GM18873 (cell line): Measurements from ENCODE around the gene SYNJ2.

Experiments
- ATAC-seq: cut with Tn5 transposase; IDR thresholded peaks from one replicate; pipeline ENCODE4 v1.9.1; 2021; ENCODE audit warnings: mild to moderate bottlenecking, moderate library complexity, moderate number of reproducible peaks; ENCODE audit not compliant: unreplicated experiment, low FRiP score

Gene SYNJ2

DNA sequence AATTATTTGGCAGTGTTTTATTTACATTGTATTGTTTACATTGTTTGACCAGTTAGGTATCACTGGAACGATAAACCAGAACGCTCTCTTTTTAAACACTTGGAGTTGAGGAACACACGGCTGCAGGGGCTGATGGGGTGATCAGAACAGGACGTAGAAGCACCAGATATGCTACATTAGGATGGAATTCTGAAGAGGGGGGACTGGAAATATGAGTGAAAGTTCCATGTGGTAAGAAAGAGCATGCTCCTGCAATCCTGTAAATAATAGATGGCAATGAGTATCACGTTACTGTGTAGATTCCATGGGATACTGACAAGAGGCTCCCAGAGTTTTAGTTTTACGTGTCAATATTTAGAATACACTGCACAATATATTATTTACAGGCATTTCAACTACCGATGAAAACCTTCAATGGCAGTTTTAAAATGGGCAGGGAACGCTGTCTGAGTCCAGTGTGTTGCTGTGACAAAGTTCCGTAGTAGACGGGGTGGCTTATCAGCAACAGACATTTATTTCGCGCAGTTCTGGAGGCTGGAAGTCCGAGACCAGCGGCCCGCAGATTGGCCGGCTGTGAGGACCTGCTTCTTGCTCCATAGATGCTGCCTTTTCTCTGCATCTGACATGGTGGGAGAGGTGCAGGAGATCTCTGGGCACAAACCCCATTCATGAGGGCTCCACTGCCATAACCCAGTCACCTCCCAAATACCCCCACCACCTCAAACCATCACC, 43.1 kb downstream of the SYNJ2 start:
- no peak for ATAC-seq

DNA sequence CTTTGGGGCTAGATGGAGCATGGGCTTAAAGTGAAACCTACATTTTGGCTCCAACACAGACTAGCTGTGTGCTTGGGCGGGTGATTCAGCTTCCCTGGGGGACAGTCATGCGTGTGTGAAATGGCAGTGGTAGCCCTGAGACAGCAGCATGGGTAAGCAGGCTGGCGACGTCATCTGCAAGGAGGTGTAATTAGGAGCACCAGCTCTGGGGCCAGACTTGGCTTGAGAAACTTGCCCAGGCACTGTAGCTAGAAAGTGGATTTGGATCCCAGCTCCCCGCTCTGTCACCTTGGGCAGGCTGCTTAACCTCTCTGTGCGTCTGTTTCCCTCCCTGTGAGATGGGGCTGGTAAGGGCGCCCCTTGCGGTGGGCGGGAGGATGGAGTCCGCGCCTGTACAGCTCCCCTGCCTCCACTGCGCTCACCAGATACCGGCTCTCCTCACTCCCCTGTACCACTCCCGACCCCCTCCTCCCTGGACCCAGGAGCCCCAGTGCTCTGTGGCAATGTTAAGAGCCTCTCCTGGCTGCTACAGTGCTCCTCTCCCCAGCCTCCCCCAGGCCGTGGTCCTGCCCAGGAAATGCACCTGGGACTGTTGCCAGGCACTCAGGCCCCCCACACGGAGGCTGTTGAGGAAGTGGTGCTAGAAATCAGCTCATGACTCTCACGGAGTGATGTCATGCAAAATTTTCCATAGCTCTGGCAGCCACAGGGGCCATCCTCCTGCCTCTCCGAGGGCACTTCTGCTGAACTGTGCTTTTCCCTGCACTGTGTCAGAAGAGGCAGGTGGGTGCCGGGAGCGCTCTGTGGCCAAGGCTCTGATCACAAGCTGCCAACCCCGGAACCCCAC, 44.6 kb downstream of the SYNJ2 start:
- ATAC-seq, result peak; percentile 84

DNA sequence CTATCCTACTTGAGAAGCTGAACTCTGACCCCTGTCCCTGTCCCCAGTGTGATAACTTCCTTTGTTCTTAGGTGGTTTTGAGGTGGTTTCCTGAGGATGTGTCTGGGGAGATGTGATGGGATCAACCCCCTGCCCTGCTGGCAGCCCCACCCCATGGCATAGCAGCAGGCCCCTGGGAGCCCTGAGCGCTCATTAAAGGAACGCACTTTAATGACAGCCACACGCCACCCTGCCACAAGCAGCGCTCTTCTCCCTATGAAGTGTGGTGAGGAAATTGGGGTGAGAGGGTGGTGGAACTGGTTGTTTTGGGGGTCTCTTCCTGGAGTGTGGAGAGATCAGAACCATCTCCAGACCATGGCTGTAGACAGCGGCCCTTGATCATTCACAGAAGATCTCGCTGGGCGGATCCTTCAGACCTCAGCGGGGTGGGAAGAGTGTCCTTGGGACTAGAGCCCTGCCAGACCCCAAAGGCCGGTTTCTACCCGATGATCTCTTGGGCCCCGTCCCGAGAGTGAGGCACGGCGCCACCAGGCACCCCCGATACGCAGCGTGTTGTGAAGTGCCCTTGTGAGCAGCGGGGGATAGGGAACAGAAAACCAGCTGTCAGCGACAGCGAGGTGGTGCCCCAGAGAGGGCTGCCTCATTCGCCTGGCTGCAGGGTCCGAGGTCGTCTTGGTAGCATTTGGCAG, 45.4 kb downstream of the SYNJ2 start:
- ATAC-seq, result no peak

DNA sequence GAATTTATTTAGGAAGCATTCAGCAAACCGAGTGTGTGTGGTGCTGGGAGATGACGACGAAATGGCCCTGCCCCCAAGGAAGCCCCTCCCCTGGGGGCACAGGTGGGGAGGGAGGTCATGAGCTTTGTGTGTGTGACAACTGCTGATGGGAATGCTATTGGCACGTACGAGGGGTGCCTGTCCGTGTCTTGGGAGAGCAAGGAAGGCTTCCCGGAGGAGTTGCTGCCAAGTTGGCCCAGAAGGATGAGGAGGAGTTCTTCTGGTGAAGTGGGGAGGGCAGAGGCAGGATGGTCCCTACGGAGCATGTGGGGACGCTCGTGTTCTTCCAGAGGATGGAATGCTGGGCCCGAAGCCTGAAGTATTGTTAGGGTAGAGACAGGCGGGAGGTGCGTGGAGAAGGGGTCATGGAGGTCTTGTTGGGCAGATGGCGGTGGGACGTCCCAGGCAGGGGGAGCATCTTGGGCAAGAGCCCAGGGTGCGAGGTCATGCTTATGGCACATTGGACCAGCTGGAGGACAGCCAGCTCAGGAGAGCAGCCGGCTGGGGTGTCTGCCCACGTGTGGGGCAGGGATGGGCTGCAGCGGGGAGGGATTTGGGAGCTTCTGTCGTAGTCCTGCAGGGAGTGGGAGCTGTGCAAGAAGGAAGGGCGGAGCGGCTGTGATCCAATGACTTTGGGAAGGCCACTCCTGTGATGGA, 46.1 kb downstream of the SYNJ2 start:
- no peak for ATAC-seq

DNA sequence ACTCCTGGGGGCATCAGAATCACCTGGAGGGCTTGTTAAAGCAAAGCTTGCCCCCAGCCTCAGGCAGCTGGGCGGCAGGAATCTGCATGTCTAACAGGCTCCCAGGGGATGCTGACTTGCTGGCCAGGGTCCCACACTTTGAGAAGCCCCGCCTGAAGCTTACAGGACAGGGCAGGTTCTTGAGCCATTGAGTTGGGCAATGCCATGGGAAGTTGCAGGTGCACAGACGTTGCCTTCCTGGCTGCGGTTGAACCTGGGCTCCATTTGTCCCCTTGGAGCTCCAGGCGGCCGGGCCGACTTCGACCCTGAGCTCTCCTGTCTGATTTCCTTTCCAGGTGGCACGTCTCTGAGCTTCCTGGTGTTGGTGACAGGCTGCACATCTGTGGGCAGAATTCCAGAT, 46.8 kb downstream of the SYNJ2 start:
- no peak for ATAC-seq

DNA sequence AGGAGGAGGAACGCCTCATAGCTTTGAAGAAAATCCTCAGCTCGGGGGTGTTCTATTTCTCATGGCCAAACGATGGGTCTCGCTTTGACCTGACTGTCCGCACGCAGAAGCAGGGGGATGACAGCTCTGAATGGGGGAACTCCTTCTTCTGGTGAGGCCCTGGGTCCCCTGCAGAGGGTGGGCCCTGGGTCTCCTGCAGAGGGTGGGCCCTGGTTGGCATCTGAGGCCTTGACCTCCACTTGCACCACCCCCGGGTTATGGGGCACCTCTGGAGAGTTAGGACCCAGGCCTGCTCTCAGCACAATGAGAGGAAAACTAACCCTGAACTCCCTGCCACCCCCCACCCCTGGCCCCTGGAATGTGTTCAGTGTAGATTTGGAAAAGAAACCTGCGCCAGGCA, 47.2 kb downstream of the SYNJ2 start:
- no peak for ATAC-seq

DNA sequence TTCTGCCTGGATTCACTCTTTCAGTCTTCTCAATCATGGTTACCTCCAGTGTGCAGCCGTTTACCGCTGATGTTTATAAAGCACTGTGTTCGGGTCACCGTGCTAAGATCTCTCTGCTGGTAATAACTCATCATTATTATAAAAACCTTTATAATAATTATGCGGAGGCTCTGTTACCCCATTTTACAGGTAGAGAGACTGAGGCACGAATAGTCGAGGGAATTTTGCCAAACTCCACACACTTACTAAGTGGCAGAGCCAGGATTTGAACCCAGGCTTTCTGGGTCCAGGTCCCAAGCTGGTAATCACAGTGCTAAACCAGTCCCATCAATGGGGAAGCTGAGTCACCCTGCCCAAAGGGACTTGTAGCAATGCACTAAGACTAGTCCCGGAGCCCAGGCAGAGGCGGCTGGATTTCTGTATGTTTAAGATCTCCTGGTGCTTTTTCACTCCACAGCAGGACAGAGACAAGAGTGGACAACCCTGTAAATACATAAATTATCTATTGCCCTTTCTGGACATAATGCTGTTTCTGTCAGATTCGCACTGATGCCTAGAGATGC, 48.1 kb downstream of the SYNJ2 start:
- no peak for ATAC-seq

DNA sequence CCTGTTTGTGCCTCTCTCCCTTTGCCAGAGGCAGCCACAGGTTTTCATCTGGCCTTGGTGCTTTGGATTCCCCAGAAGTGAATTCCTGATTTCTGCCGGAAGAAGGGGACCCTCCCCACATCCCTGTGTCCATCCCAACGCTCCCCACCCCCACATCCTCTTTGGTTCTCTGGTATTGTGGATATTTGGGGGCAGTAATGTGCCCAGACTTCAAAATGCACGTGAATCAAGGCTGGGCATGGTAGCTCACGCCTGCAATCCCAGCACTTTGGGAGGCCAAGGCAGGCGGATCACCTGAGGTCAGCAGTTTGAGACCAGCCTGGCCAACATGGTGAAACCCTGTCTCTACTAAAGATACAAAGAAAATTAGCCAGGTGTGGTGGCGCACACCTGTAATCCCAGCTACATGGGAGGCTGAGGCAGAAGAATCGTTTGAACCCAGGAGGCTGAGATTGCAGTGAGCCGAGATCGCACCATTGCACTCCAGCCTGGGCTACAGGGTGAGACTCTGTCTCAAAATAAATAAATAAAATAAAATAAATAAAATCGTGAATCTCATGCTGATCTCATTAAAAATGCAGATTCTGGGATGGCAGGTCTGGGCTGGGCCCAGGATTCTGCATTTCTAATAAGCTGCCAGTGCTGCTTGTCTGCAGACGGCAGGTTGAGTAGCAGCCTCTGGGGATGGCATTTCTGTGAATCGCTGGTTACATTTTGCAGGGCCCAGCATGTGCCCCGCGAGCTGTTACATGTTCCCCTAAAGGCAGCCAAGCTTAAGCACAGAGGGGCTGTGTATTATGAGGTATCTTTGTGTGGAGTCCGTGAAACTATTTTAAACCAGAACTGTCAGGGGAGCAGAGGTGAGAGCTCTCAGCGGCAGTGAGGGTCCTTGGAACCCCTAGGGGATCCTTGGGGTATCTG, 49.0 kb downstream of the SYNJ2 start:
- ATAC-seq, result no peak

DNA sequence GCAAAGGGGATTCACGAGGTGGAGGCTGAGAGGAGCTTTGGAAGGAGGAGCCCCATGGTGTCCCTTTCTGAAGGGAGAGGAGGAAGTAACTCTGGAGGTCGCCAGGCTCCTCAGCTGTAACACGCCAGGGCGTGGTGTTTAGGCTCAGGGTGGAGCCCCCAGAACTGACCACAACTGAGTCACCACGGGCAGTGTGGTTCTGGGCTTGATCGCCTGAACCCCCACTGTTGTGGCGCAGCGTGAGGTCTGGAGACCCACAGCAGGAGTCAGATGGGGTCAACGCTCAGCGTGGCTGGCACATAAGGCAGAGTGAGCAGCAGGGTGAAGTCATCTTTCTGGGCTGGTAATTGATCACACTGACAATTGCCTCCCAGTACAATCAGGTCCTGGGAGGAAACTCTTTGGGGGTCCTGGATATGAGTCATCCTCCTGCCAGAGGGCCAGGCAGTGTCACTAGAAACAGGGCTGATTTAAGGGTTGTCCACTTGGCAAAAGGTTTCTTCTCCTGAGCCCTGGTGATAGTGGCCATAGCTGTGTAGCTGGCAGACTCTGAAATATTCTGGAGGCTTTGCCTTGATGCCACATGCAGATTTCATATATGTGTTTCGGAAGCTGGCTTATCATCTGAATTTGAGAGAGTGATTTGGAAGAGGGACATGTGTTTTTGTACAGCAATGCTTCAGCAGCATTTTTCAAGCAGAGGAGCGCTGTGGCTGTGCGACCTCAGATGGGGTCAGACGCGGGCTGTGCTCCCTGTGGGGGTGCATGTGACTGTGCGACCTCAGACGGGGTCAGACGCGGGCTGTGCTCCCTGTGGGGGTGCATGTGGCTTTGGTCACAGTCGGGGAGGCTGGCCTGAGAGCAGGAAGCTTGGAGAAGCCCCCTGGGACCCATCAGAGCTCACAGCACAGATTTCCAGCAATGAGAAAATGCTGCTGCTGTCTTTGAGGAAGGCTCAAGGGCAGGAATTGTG, 50.0 kb downstream of the SYNJ2 start:
- ATAC-seq, result no peak

DNA sequence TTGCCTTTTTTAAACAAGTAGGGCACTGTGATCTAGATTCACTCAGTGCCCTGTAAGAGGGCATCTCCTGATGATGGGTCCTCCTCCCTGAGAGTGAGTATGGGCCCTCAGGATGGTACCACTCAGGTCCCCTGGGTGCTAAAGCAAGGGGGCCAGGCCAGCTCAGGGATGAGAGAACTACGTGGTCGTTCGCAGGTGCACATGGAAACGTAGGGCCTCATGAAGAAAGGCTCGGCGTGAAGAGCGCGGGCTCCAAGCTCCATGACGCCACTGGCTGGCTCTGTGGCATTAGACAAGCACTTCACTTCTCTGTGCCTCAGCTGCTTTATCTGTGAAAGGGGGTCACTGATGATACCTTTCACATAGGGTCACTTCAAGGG, 50.7 kb downstream of the SYNJ2 start:
- ATAC-seq, result no peak

DNA sequence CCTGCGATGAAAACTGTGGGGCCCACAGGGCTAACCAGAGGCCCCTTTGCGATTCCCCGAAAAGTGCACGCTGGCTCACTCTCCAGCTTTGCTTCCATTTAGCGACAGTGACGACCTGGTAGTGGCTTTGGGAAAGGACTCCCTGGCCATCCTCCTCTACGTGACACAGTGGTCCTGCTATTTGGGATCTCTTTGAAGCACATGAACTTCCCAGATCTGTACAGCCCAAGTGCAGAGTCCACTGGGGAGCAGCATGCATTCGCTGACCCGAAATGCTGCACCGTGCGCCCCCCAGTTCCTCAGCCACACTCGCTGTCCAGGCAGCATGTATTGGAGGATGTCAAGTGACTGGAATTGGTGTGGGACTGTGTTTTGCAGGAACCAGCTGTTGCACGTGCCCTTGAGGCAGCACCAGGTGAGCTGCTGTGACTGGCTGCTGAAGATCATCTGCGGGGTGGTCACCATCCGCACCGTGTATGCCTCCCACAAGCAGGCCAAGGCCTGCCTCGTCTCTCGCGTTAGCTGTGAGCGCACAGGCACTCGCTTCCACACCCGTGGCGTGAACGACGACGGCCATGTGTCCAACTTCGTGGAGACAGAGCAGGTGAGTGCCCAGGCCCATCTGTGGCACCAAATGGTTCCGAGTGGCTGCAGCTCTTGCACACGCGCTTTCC, 51.6 kb downstream of the SYNJ2 start:
- ATAC-seq, result no peak

DNA sequence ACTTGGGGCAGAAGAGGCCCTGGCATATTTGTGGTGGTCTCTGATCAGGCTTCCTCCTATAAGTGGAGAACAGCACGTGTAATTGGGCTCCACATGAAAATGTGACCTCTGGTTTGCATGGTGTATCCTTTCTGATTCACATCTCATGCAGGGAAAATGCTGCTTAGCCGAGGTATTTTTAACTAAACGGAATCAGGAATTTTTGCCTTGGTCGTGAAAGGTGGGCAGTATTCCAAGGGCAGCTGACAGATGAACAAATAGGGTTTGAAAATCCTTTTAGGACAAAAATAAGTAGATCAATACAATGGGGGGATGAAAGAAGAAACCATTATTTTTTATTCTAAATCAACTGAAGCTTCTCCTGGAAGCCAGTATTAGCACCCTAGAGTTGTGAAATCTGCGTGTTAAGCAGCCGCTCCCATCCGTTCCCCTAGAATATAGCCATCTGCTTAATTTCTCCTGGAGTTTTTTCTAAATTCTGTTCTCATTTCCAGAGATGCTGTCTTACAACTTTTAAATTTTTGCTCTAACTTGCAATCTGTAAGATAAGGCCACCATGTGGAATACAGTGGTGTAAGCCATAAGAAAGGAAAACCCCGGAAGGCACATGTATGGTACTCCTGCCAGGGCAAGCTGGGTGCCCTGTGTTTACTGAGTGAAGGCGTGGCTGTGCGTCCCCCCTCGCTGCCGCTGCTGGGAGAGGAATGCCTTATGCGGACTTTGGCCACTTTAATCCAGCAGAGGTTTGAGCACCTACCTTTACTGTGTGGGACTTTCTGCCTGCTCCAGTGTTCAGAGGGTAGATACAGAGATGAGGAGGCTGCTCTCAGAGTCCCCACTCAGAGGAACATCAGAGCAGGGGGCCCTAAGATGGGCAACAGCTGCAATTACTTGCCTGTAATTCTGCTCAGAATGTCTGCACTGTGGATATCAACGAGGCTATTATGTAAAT, 52.4 kb downstream of the SYNJ2 start:
- ATAC-seq, result no peak

DNA sequence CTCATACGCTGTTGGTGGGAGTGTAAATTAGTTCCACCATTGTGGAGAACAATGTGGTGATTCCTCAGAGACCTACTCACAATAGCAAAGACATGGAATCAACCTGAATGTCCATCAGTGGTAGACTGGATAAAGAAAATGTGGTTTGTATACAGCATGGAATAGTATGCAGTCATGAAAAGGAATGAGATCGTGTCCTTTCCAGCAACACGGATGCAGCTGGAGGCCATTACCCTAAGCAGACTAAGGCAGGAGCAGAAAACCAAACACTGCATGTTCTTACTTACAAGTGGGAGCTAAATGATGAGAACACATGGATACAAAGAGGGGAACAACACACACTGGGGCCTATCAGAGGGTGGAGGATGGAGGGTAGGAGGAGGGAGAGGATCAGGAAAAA, 54.6 kb downstream of the SYNJ2 start:
- ATAC-seq, result no peak

DNA sequence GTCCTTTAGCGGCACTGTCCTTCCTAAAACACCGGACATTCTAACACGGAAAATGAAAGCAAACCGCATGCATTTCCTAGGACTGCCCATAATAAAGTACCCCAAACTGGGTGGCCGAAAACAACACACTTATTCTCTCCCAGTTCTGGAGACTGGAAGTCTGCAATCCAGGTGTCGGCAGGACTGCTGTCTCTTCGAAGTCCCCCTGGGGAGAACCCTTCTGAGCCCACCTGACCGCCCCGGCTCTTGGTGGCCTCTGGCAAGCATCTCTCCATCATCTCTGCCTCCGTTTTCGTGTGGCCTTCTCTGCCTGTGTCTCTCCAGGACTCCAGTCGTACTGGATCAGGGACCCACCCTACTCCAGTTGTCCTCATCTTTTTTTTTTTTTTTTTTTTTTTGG, 55.4 kb downstream of the SYNJ2 start:
- ATAC-seq, result no peak

DNA sequence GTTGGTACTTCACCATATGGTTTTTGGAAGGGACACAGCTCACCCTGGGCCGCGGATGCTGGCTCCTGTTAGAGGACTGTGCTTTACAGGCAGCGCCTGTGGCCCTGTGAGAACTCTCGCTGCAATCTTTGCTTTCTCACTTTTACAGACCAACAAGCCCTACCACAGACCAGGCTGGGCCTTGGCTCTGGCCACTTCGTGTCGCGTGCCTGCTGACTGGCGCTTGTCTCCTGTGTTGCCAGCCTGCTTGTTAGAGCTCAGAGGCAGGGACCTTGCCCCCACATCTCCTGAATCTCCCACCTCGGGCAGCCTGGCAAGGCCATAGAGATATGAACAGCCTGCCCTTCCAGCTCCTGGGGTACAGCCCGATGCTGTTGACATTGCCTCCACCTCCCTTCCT, 56.1 kb downstream of the SYNJ2 start:
- ATAC-seq, result no peak

DNA sequence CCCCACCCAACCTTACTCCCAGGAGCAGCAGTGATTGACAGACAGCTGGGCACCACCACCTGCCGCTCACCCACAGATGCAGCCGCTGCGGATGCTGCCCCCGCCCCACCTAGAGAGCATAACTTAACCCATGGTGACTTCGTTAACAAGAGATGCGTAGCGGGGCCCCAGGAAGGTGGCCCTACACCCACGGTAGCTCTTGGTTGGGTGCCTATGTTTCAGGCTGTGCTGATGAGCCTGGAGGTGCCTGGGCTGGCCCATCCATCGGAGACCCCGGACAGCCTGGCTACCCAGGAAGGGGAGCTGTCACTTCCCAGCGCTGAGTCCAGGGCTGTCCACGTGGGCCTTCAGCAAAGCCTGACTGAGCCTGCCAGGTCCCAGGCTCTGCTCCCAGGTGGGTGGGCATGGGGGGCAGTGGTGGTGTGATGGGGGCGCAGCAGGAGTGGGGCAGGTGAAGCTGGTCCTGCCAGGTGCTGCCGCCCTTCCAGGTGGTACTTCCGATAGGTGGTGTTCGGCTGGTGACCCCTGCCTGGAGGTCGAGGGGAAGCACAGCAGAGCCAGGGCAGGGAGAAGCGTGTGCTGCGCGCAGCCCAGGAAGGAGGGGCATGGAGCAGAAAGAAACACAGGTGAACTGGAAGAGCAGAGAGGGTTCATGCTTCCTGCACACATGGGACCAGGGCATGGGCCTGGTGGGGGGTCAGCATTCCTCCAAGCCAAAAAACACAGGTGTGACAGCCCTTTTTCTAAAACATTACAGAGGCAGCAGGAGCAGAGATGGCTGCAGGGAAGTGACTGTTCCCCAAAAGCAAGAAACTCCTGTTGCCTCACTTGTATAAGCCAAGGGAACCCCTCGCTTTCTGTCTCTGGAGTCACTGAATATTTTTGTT, 56.9 kb downstream of the SYNJ2 start:
- ATAC-seq, result no peak
